Astrocyte of the spinal cord (primary cell): Measurements from ENCODE around the gene SECISBP2L.

Experiments
- DNase-seq: peaks from one replicate; pipeline ENCODE4 v3.0.0; 2011; ENCODE audit warnings: low read depth, low spot score
- H3K4me3 ChIP-seq: 2 replicates; pipeline ENCODE4 v1.5.1; 2011; ENCODE audit warnings: low read depth, mild to moderate bottlenecking, low read length, moderate library complexity
- CTCF ChIP-seq: IDR thresholded peaks from 2 replicates; pipeline ENCODE4 v1.5.1; 2012; ENCODE audit warnings: low read depth, mild to moderate bottlenecking, low read length, inconsistent platforms
- in situ Hi-C: cut with HindIII; loops from 2 replicates; pipeline ENCODE4 v1.10.0; 2017; ENCODE audit warnings: low sequenced_read_pairs

SECISBP2L gene

GRCh38 chr15:49066372-49066771 is 20.1 kb upstream of the SECISBP2L start:
- TF ChIP-seq CTCF, result no peak
- in situ Hi-C loops, result no loop called here
- H3K4me3 ChIP-seq, result no peak overlapping the region
- no peak for DNase-seq

GRCh38 chr15:49064884-49065283 is 18.6 kb upstream of the SECISBP2L start:
- in situ Hi-C loops, result no loop called here
- TF ChIP-seq CTCF, result no peak
- DNase-seq, result no peak
- H3K4me3 ChIP-seq, result no peak overlapping the region

- in situ Hi-C loops, result no loop called here
- DNase-seq, result no peak
- no peak for TF ChIP-seq CTCF
- no peak overlapping the region for H3K4me3 ChIP-seq
Observed at GRCh38 chr15:49064281-49064653, 18.0 kb upstream of the SECISBP2L start.

- no peak for TF ChIP-seq CTCF
- H3K4me3 ChIP-seq, result no peak overlapping the region
- in situ Hi-C loops, result no loop called here
- DNase-seq, result no peak
Observed at GRCh38 chr15:49063402-49064280, 17.4 kb upstream of the SECISBP2L start.

- no peak for DNase-seq
- in situ Hi-C loops, result no loop called here
- H3K4me3 ChIP-seq, result no peak overlapping the region
- TF ChIP-seq CTCF, result no peak
Observed at GRCh38 chr15:49062900-49063299, 16.7 kb upstream of the SECISBP2L start.

- TF ChIP-seq CTCF, result no peak
- in situ Hi-C loops, result no loop called here
- no peak overlapping the region for H3K4me3 ChIP-seq
- peak; percentile 34 for DNase-seq
Observed at GRCh38 chr15:49060710-49061495, 14.7 kb upstream of the SECISBP2L start.
